ENCODE data around the gene MANF.

- TF ChIP-seq CTCF (conservative IDR thresholded peaks at IDR 0.05; ENCODE audit: low read depth in 2 of 2) (no peak), EZH2 (IDR thresholded peaks at IDR 0.05; ENCODE audit: low read depth, unreplicated experiment) (no peak), POLR2AphosphoS5 (IDR thresholded peaks at IDR 0.05; ENCODE audit: low read depth) (0 out of 2 replicates have a peak, but pooled peaks have one; percentile 4), REST (IDR thresholded peaks at IDR 0.05; ENCODE audit: unreplicated experiment) (no peak), EZH2phosphoT487 (IDR thresholded peaks at IDR 0.05; ENCODE audit: unreplicated experiment) (no peak), JUNB (IDR thresholded peaks at IDR 0.05; ENCODE audit: unreplicated experiment) (no peak), ZNF114 (CRISPR knock-in tag; IDR thresholded peaks at IDR 0.05) (no peak), CREB1 (CRISPR knock-in tag; IDR thresholded peaks at IDR 0.05; ENCODE audit: low read depth) (no peak), ETS1 (IDR thresholded peaks at IDR 0.05) (no peak), STAT1 (IDR thresholded peaks at IDR 0.05; ENCODE audit: unreplicated experiment) (no peak)
Measured at GRCh38 chr3:51396401-51396800, 11.3 kb downstream of the MANF start.

Data from GM23338 (cell line).